Measurements from ENCODE around the gene ACAP2. TPM values are rescaled to one million over a fixed set of nuclear protein-coding genes. Genes with fewer than 3 reads are reported as not detected.
"Not testable (repeated sequence)": the region's sequence is repeated elsewhere in the genome, so short reads cannot be mapped to it uniquely, and the experiment has no call there.

The ACAP2 gene
- total RNA-seq, 1 experiment from 2014 or later, result 19.8 TPM

DNA sequence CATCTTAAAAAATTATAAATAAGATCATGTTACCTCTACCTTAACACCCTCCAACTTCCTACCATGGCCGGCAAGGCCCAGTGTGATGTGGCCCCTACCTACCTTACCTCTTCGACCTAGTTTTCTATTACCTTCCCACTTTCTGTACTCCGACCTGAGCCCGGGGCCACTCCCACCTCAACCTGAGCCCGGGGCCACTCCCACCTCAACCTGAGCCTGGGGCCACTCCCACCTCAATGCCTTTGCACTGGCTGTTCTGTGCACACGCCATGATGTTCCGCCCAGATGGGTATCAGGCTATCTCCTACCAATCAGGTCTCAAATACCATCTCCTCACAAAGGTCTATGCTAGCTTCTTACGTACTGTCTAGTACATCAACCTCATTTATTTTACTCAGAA is 105.1 kb downstream of the ACAP2 start:
- in situ Hi-C loops (cut with HindIII; ENCODE audit: low pct_unique_long_range_greater_than_20kb, low sequenced_read_pairs), result no loop called here
- no peak for DNase-seq (ENCODE audit: low read depth)

- in situ Hi-C loops (cut with HindIII; ENCODE audit: low pct_unique_long_range_greater_than_20kb, low sequenced_read_pairs), result no loop called here
- no peak for DNase-seq (ENCODE audit: low read depth)
Measured at GRCh38 chr3:195334967-195335366, 107.9 kb downstream of the ACAP2 start.

GRCh38 chr3:195319060-195319459 is 123.8 kb downstream of the ACAP2 start:
- in situ Hi-C loops (cut with HindIII; ENCODE audit: low pct_unique_long_range_greater_than_20kb, low sequenced_read_pairs), result loop anchor here (25.0 kb wide), 1 partner anchor 193 kb away; no protein-coding TSS in a partner anchor
- DNase-seq (ENCODE audit: low read depth), result no peak

GRCh38 chr3:195312714-195313113 is 130.1 kb downstream of the ACAP2 start:
- in situ Hi-C loops (cut with HindIII; ENCODE audit: low pct_unique_long_range_greater_than_20kb, low sequenced_read_pairs), result loop anchor here (25.0 kb wide), 1 partner anchor 200 kb away; no protein-coding TSS in a partner anchor
- DNase-seq (ENCODE audit: low read depth), result no peak

GRCh38 chr3:195307711-195308110 is 135.1 kb downstream of the ACAP2 start:
- no peak for DNase-seq (ENCODE audit: low read depth)
- in situ Hi-C loops (cut with HindIII; ENCODE audit: low pct_unique_long_range_greater_than_20kb, low sequenced_read_pairs), result loop anchor here (25.0 kb wide), 1 partner anchor 205 kb away; no protein-coding TSS in a partner anchor

- no peak for DNase-seq (ENCODE audit: low read depth)
- in situ Hi-C loops (cut with HindIII; ENCODE audit: low pct_unique_long_range_greater_than_20kb, low sequenced_read_pairs), result loop anchor here (25.0 kb wide), 1 partner anchor 206 kb away; no protein-coding TSS in a partner anchor
Measured at GRCh38 chr3:195306369-195306768, 136.5 kb downstream of the ACAP2 start.

DNA sequence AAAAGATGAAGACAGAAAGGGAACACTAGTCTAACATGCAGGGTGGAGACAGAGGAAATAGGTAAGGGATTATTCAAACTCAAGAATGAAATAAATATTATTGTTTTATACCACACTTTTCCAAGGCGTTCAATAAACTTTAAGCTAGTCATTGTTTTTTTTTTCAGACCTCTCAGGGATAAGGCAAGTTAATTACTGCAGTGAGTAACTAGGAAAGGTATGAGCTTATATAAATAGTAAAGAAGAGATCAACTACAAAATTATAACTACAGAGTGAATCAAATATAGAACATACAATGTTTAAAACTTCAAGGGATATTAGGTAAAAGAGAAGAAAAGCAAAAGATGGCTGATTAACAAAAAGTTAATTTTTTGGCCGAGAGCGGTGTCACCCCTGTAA is 140.4 kb downstream of the ACAP2 start:
- in situ Hi-C loops (cut with HindIII; ENCODE audit: low pct_unique_long_range_greater_than_20kb, low sequenced_read_pairs), result loop anchor here (25.0 kb wide), 1 partner anchor 210 kb away; no protein-coding TSS in a partner anchor

DNA sequence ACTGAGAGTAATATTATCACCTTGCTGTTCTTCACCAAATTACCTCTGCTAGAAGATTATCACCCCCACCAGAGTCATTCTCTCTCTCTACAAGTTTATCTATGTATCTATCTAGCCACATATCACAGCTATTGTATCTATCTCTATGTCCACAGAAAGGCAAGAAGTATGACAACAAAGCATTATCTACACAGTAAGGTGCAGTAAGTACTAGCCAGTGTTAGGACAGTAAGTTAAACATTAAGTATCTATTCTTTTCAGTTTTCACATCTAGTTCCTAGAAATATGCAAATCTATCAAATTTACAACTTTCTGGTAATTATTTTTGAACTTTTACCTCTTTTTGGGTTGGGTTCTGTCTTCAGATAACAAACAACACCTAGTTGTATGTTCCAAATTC is 145.4 kb downstream of the ACAP2 start:
- in situ Hi-C loops (cut with HindIII; ENCODE audit: low pct_unique_long_range_greater_than_20kb, low sequenced_read_pairs), result no loop called here
- DNase-seq (ENCODE audit: low read depth), result no peak

More for the DNA sequence above, 140.4 kb downstream of the ACAP2 start:
- DNase-seq (ENCODE audit: low read depth), result peak; percentile 7

DNA sequence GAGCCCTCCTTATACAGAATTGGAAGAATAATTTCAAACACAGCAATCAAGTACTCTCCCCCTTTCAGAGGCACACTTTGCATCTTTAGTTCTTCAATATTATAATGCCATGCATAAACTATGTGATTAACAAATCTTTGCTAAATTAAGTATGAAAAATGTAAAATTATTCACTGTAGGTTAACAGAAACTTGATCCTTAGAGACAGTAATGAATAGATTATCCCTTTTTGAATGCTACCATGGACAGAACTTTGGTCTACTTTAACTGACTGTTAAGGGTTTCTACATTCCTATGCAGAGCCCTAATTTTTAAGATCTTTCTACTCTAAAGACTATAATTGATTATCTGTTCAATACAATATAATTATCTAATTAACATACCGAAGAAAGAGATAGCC is 146.2 kb downstream of the ACAP2 start:
- in situ Hi-C loops (cut with HindIII; ENCODE audit: low pct_unique_long_range_greater_than_20kb, low sequenced_read_pairs), result no loop called here
- no peak for DNase-seq (ENCODE audit: low read depth)

- in situ Hi-C loops (cut with HindIII; ENCODE audit: low pct_unique_long_range_greater_than_20kb, low sequenced_read_pairs), result no loop called here
- no peak for DNase-seq (ENCODE audit: low read depth)
Measured at GRCh38 chr3:195291121-195291520, 151.7 kb downstream of the ACAP2 start.

DNA sequence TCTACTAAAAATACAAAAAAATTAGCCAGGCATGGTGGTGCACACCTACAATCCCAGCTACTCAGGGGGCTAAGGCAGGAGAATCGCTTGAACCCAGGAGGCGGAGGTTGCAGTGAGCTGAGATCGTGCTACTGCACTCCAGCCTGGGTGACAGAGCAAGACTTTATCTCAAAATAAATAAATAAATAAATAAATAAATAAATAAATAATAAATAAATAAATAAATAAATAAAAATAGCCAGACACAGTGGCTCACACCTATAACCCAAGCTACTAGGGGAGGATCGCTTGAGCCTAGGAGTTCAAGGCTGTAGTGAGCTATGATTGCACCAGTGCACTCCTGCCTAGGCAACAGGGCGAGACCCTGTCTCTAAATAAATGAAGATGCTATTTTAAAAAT is 152.2 kb downstream of the ACAP2 start:
- DNase-seq (ENCODE audit: low read depth); in situ Hi-C loops (cut with HindIII; ENCODE audit: low pct_unique_long_range_greater_than_20kb, low sequenced_read_pairs): not testable (repeated sequence)

GRCh38 chr3:195286115-195286872 is 156.5 kb downstream of the ACAP2 start:
- DNase-seq (ENCODE audit: low read depth), result no peak
- in situ Hi-C loops (cut with HindIII; ENCODE audit: low pct_unique_long_range_greater_than_20kb, low sequenced_read_pairs), result no loop called here

DNA sequence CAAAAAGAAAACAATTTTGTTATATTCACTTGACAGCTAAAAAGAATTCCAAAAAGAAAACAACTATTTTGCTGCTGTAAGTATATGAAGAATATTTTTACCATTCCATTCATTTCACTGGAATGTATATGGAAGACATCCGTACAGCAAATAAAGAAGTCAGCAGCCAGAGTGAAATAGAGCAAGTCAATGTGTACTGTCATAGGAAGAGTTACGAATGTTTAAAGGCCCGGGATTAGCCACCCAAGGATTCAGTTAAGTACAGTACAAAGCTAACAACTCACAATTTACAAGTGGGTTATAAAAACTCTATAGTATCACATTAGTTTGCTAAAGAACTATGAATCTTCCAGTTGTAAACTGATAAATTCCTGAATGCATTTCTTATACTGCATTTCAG is 157.4 kb downstream of the ACAP2 start:
- no peak for DNase-seq (ENCODE audit: low read depth)
- in situ Hi-C loops (cut with HindIII; ENCODE audit: low pct_unique_long_range_greater_than_20kb, low sequenced_read_pairs), result no loop called here

GRCh38 chr3:195284842-195285241 is 158.0 kb downstream of the ACAP2 start:
- in situ Hi-C loops (cut with HindIII; ENCODE audit: low pct_unique_long_range_greater_than_20kb, low sequenced_read_pairs), result no loop called here
- no peak for DNase-seq (ENCODE audit: low read depth)

DNA sequence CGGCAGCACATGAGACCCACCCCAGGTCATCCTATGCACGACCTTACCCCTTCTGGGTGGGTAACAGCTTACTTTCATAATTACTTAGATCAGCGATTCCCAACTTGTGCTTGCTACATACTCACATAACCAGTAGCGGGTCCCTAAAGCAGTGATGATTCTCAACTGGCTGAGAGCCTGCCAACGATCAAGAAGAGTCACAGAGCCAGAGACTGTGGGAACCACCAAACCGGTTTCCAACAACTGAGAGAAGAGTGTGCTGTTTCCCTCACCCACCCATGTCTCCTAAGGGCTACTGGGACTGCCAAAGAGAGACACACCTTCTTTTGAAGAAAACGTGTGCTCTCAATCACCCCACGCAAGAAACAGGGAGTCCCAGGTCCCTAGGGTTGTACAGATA is 159.9 kb downstream of the ACAP2 start:
- in situ Hi-C loops (cut with HindIII; ENCODE audit: low pct_unique_long_range_greater_than_20kb, low sequenced_read_pairs), result no loop called here
- DNase-seq (ENCODE audit: low read depth), result no peak

DNA sequence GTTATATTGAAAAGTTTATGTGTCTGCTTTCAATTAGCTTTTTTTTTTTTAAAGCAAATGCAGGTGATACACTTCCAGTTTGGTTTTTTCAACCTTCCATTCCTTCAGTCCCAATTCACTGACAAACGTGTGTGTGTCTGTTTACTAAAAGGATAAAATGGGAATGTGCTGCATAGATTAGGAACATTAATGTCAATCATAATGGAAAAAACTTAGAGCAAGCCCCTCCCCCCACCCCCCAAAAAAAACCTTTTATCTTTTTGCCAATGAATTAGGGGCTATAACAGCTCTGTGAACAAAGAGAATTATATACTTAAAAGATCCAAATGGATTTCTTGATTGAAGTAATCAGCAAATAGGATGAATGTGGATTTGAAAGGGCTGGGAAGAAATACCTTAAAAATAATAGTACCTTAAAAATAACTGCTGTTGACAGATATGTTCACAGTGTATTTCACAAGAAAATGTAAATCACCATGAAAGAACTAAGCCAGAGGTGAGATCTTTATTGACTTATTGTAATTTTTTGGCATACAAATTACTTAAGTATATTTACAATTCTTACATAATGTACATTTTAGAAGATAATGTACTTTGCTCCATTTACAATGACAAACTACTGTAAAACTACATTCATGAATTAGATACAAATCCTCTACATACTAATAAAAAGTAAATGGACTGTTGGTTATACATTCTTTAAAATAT is 168.4 kb downstream of the ACAP2 start:
- DNase-seq (ENCODE audit: low read depth), result no peak
- in situ Hi-C loops (cut with HindIII; ENCODE audit: low pct_unique_long_range_greater_than_20kb, low sequenced_read_pairs), result no loop called here

GRCh38 chr3:195271410-195272243 is 171.2 kb downstream of the ACAP2 start:
- in situ Hi-C loops (cut with HindIII; ENCODE audit: low pct_unique_long_range_greater_than_20kb, low sequenced_read_pairs), result no loop called here
- DNase-seq (ENCODE audit: low read depth), result peak; percentile 94

GRCh38 chr3:195270817-195271409 is 171.9 kb downstream of the ACAP2 start, which contains the start of gene XXYLT1:
XXYLT1 (minus strand) TSS chr3:195271159; CDS start chr3:195271058, 101 bp downstream.
- in situ Hi-C loops (cut with HindIII; ENCODE audit: low pct_unique_long_range_greater_than_20kb, low sequenced_read_pairs), result no loop called here
- peak; percentile 91 for DNase-seq (ENCODE audit: low read depth)

Data from Caki2 (cell line).